Duodenal mucosa (tissue), 2 donors: ENCODE data around the gene CDS2.

Experiments used
- H3K27ac ChIP-seq: one replicate; pipeline ENCODE4 v1.7.0; 2013; ENCODE audit warnings: low read depth, low read length
- H3K27me3 ChIP-seq, 2 donors: one replicate each; pipeline ENCODE4 v1.7.0; 2013; ENCODE audit warnings: low read length in 2 of 2, control low read depth in 1 of 2; ENCODE audit not compliant: insufficient read depth in 2 of 2, control insufficient read depth in 1 of 2
- H3K36me3 ChIP-seq, 2 donors: one replicate each; pipeline ENCODE4 v1.7.0; 2013; ENCODE audit warnings: low read length in 2 of 2, control low read depth in 1 of 2; ENCODE audit not compliant: insufficient read depth in 2 of 2, control insufficient read depth in 1 of 2
- H3K4me1 ChIP-seq, 2 donors: one replicate each; pipeline ENCODE4 v1.7.0; 2013; ENCODE audit warnings: low read length in 2 of 2, control low read depth in 1 of 2; ENCODE audit not compliant: insufficient read depth in 2 of 2, control insufficient read depth in 1 of 2
- H3K4me3 ChIP-seq, 2 donors: one replicate each; pipeline ENCODE4 v1.7.0; 2013; ENCODE audit warnings: low read length in 2 of 2, low read depth in 1 of 2
- H3K9ac ChIP-seq, 2 donors: one replicate each; pipeline ENCODE4 v1.7.0; 2013; ENCODE audit warnings: low read length in 2 of 2, low read depth in 1 of 2
- H3K9me3 ChIP-seq, 2 donors: one replicate each; pipeline ENCODE4 v1.7.0; 2013; ENCODE audit warnings: low read length in 2 of 2, control low read depth in 1 of 2; ENCODE audit not compliant: control insufficient read depth in 1 of 2

Gene CDS2

GRCh38 chr20:5188736-5189135, 61.9 kb downstream of the CDS2 start:
- Histone ChIP-seq H3K4me3 (no peak overlapping the region), H3K36me3 (peaks cover 30 to 56% of the 10 kb centered on the region in 2 donors), H3K27ac (no peak overlapping the region), H3K27me3 (no peaks in the 10 kb centered on the region), H3K9ac (no peak overlapping the region), H3K9me3 (no peaks in the 10 kb centered on the region), H3K4me1 (peaks cover 5% of the 10 kb centered on the region in 2 donors)

DNA sequence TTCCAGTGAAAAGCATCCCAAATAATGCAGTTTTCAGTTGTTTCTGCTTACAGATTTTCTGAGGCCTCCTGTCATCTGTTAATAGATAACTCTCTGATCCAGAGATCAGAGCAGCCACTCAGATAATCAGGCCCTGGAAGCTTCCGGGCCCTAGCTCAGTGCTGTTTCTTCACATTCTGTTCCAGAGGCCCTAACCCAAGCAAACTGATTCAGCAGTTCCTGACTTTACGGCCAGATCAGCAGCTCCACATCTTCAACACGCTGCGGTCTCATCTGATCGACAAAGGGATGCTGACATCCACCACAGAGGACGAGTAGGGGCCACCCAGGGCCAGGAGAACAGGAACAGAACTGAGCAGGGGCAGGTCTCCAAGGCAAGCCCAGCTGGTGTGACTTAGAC, 63.1 kb downstream of the CDS2 start:
- Histone ChIP-seq H3K4me3 (no peak overlapping the region), H3K9me3 (no peaks in the 10 kb centered on the region), H3K36me3 (peaks cover 31 to 53% of the 10 kb centered on the region in 2 donors), H3K27me3 (no peaks in the 10 kb centered on the region), H3K27ac (no peak overlapping the region), H3K4me1 (peaks cover 5% of the 10 kb centered on the region in 2 donors), H3K9ac (no peak overlapping the region)

DNA sequence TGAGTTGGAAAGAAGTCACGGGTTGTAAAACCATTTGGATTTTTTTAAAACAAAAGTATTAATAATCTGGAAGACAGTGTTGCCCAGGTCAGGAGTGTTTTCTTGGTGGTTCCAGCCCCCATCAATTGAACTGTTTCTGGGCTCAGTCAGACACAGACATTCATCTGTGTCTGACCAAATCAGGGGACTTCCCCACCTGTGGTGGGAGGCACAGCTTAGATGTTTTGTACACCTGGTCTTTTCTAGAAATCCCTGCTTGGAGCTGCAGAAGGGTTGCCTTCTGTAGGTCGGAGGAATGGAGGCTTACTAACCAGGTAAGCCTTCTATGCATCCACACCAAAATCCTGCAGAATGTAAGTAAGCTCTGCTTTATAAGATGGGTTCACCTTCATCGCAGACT, 63.6 kb downstream of the CDS2 start:
- Histone ChIP-seq H3K36me3 (peaks cover 35 to 54% of the 10 kb centered on the region in 2 donors), H3K9me3 (no peaks in the 10 kb centered on the region), H3K27ac (no peak overlapping the region), H3K27me3 (no peaks in the 10 kb centered on the region), H3K4me3 (no peak overlapping the region), H3K4me1 (peaks cover 5% of the 10 kb centered on the region in 2 donors), H3K9ac (no peak overlapping the region)

- no peaks in the 10 kb centered on the region for H3K27me3 ChIP-seq
- peaks cover 32 to 40% of the 10 kb centered on the region in 2 donors for H3K36me3 ChIP-seq
- H3K27ac ChIP-seq = no peak overlapping the region
- no peaks in the 10 kb centered on the region for H3K9me3 ChIP-seq
- no peak overlapping the region for H3K4me3 ChIP-seq
- H3K9ac ChIP-seq = peak overlapping the region in 1 of 2 donors; percentile 1
- peaks cover 5% of the 10 kb centered on the region in 2 donors for H3K4me1 ChIP-seq
These were observed 65.2 kb downstream of the CDS2 start for GRCh38 chr20:5191829-5192569.

DNA sequence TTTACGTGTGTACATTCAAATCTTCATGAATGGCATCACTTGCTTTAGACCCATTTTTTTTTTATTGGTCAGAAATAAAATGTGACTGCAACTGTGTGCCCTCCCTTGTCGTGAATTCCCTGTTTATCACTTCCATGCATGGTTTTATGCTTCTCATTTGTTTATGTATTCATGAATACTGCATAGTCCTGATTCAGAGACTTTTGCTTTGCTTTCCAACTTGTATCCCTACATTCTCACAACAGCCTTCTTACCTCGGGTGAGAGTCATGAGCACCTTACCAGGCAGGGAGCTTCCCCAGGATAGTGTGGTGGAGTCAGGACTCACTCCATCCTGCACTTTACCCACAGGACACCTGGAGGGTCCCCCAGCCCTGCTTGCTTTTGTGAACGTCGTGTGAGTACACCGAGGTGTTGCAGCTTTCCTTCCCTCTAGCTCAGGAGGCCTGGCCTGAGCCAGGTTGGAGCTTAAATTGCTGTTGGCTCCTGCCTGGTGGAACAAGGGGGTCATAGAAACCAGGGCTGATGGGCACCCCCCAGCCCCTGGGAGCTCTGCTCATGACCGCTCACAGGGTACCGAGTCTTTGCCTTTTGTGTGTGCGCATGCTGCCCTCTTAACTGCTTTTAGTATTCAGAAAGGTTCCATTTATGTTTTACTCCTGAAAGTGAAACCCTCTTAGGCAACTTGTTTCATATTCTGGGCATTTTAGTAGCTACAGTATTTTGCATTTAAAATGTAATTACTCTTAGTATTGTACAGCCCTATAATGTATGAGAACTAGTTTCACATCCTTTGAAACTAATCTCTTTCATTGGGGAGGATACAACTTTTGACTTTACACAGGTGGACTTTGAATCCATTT, 66.0 kb downstream of the CDS2 start:
- H3K4me3 ChIP-seq = no peak overlapping the region
- H3K27ac ChIP-seq = no peak overlapping the region
- peaks cover 5% of the 10 kb centered on the region in 2 donors for H3K4me1 ChIP-seq
- H3K27me3 ChIP-seq = no peaks in the 10 kb centered on the region
- H3K9me3 ChIP-seq = no peaks in the 10 kb centered on the region
- H3K9ac ChIP-seq = peak overlapping the region in 1 of 2 donors; percentile 1
- H3K36me3 ChIP-seq = peaks cover 33 to 37% of the 10 kb centered on the region in 2 donors

GRCh38 chr20:5195655-5196054, 68.8 kb downstream of the CDS2 start:
- Histone ChIP-seq H3K4me3 (no peak overlapping the region), H3K9me3 (no peaks in the 10 kb centered on the region), H3K9ac (no peak overlapping the region), H3K36me3 (peaks cover 14 to 22% of the 10 kb centered on the region in 2 donors), H3K27me3 (no peaks in the 10 kb centered on the region), H3K27ac (no peak overlapping the region), H3K4me1 (peaks cover 5% of the 10 kb centered on the region in 2 donors)

DNA sequence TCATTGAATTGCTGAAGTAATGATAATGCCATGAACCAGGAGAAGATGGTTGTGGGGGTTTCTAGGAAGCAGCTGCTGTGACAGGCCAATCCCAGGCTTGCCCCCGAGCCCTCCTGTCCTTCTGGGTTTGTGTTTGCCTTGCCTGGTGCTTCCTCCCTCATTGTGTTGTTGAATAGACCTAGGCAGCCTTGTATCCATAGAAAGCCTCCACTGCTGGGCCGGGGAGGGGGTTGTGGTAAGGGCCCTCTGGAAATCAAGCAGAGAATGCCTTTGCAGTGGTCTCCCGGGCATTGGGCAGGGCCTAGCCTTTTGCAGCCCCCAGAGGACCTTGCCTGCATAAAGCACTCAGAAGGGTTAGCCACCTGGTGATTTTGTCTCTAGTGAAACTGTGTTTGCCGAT, 69.3 kb downstream of the CDS2 start:
- Histone ChIP-seq H3K27ac (no peak overlapping the region), H3K27me3 (no peaks in the 10 kb centered on the region), H3K4me3 (no peak overlapping the region), H3K9ac (no peak overlapping the region), H3K36me3 (peaks cover 14 to 18% of the 10 kb centered on the region in 2 donors), H3K4me1 (peaks cover 5% of the 10 kb centered on the region in 2 donors), H3K9me3 (no peaks in the 10 kb centered on the region)

DNA sequence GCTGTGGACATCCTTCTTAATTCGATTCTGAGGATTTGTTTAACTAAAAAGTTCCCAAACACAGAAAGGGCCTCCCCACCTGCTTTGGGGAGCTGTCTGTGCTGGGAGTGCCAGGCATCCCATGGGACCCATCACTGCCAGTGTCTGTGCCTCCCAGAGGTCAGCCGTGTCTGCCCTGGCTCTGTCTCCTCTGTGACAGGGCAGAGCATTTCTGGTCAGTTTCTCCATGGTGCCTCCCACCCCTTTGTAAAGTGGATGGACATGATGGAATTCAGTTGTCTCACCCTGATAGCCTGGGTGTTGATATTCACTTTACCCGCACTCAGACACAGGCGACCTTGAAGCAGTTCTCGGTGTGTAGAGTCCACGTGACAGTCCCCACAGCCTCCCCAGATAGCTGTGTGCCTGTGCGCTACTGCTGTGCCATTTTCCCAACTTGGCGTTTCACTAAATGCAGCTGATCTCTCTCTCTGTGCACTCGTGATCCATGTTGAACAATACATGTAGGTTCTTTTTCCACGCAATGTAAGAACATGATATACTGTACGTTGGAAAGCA, 70.5 kb downstream of the CDS2 start:
- Histone ChIP-seq H3K27me3 (no peaks in the 10 kb centered on the region), H3K9me3 (no peaks in the 10 kb centered on the region), H3K36me3 (peaks cover 11 to 14% of the 10 kb centered on the region in 2 donors), H3K4me1 (peaks cover 0 to 3% of the 10 kb centered on the region in 2 donors), H3K9ac (no peak overlapping the region), H3K27ac (no peak overlapping the region), H3K4me3 (no peak overlapping the region)

- H3K4me1 ChIP-seq = peaks cover 7 to 9% of the 10 kb centered on the region in 2 donors
- no peak overlapping the region for H3K9ac ChIP-seq
- H3K27me3 ChIP-seq = no peaks in the 10 kb centered on the region
- no peaks in the 10 kb centered on the region for H3K9me3 ChIP-seq
- H3K36me3 ChIP-seq = peaks cover 11 to 14% of the 10 kb centered on the region in 2 donors
- H3K4me3 ChIP-seq = no peak overlapping the region
- H3K27ac ChIP-seq = no peak overlapping the region
These were observed 71.2 kb downstream of the CDS2 start for GRCh38 chr20:5197847-5198650.
